Body of pancreas (tissue), 4 donors: ENCODE results near the gene UGT1A3. TPM values are rescaled to one million over a fixed set of nuclear protein-coding genes. Genes with fewer than 3 reads are reported as not detected.

Source experiments
- ATAC-seq: fragments of 150-250 bp; one replicate; pipeline ENCODE4 v1.9.1; 2016
- DNase-seq, 4 donors: peaks; one replicate each; pipeline ENCODE4 v3.0.0-alpha.2; 2019
- H3K27ac ChIP-seq, 4 donors: fragments of 200-600 bp; sonication (generic); 1 replicate in 3 of 4; 2 replicates in 1 of 4; pipeline versions ENCODE4 v1.5.1 to v1.6.1; 2016 to 2019; ENCODE audit warnings: mild to moderate bottlenecking in 1 of 4, mixed read lengths in 1 of 4, moderate library complexity in 1 of 4
- H3K27me3 ChIP-seq, 2 donors: fragments of 200-600 bp; sonication (generic); one replicate each; pipeline ENCODE4 v1.6.0; 2016; ENCODE audit warnings: mild to moderate bottlenecking in 1 of 2
- H3K36me3 ChIP-seq, 2 donors: fragments of 200-600 bp; sonication (generic); replicated peaks in 1 of 2; 2 replicates each; pipeline ENCODE4 v1.5.1; 2016; ENCODE audit warnings: low read depth in 2 of 2; ENCODE audit not compliant: insufficient read depth in 1 of 2
- H3K4me1 ChIP-seq: fragments of 200-600 bp; sonication (generic); one replicate; pipeline ENCODE4 v1.6.0; 2016
- H3K4me3 ChIP-seq, 2 donors: fragments of 200-600 bp; sonication (generic); 1 replicate in 1 of 2; 2 replicates in 1 of 2; pipeline ENCODE4 v1.5.1; 2016 to 2019
- H3K9me3 ChIP-seq, 3 donors: fragments of 200-600 bp; sonication (generic); 1 replicate in 2 of 3; 2 replicates in 1 of 3; pipeline ENCODE4 v1.5.1; 2016
- CTCF ChIP-seq, 7 experiments: fragments of 450-650 bp in 4 of 7; fragments of 200-600 bp in 3 of 7; sonication (generic) in 3 of 7; IDR thresholded peaks; one replicate each; pipeline ENCODE4 v1.5.1; 2016 to 2019; ENCODE audit warnings: antibody characterized with exemption in 7 of 7
- POLR2A ChIP-seq, 3 donors: fragments of 450-650 bp; IDR thresholded peaks; one replicate each; pipeline ENCODE4 v1.6.1; 2016; ENCODE audit warnings: antibody characterized with exemption in 3 of 3, mild to moderate bottlenecking in 2 of 3
- WGBS, 2 donors: methylation state at CpG; one replicate each; pipeline ENCODE4 v1.1.5; 2017; 5-methylcytosine and 5-hydroxymethylcytosine counted together
- intact Hi-C: fragments of 100-400 bp; cut with DNase I; formaldehyde crosslinking; loops from one replicate; pipeline ENCODE4 v1.15.1; 2023
- total RNA-seq, 2 donors: library from RNA; depleted of rRNA; stranded (reverse); fragments of >200 nt; gene quantifications; one replicate each; pipeline ENCODE4 v1.1.0, GENCODE V29; 2016

The UGT1A3 gene
- total RNA-seq, 2 donors from 2014 or later = not detected

- H3K9me3 ChIP-seq = no peaks in the 10 kb centered on the region
- no peak for TF ChIP-seq CTCF (IDR thresholded peaks at IDR 0.05)
- no peak for TF ChIP-seq POLR2A (IDR thresholded peaks at IDR 0.05)
- WGBS, 2 donors = 81 to 88% methylated on average over 6 to 9 of the region's 9 CpGs
- DNase-seq (no peak), ATAC-seq (no peak)
- no peaks in the 10 kb centered on the region for H3K4me1 ChIP-seq
- H3K36me3 ChIP-seq = no peaks in the 10 kb centered on the region
- no peaks in the 10 kb centered on the region for H3K27me3 ChIP-seq
- intact Hi-C loops = no loop called here
- no peak overlapping the region for H3K27ac ChIP-seq
- H3K4me3 ChIP-seq = no peak overlapping the region
Measured at GRCh38 chr2:233796254-233796653, 67.4 kb downstream of the UGT1A3 start.

GRCh38 chr2:233798335-233799086 lies 69.7 kb downstream of the UGT1A3 start:
- Histone ChIP-seq H3K27me3 (no peaks in the 10 kb centered on the region), H3K9me3 (no peaks in the 10 kb centered on the region), H3K27ac (no peak overlapping the region), H3K36me3 (no peaks in the 10 kb centered on the region), H3K4me1 (no peaks in the 10 kb centered on the region), H3K4me3 (no peak overlapping the region)
- ATAC-seq = no peak
- TF ChIP-seq CTCF (IDR thresholded peaks at IDR 0.05) = no peak
- no peak for TF ChIP-seq POLR2A (IDR thresholded peaks at IDR 0.05)
- intact Hi-C loops = no loop called here
- peak in 1 of 4 donors; percentile 3 for DNase-seq
- 59 to 72% methylated on average over 13 to 14 of the region's 14 CpGs for WGBS, 2 donors

- Histone ChIP-seq H3K27ac (no peak overlapping the region), H3K4me3 (no peak overlapping the region), H3K36me3 (no peaks in the 10 kb centered on the region), H3K4me1 (no peaks in the 10 kb centered on the region), H3K9me3 (no peaks in the 10 kb centered on the region), H3K27me3 (no peaks in the 10 kb centered on the region)
- TF ChIP-seq CTCF (IDR thresholded peaks at IDR 0.05) = no peak
- no peak for TF ChIP-seq POLR2A (IDR thresholded peaks at IDR 0.05)
- DNase-seq (no peak), ATAC-seq (no peak)
- intact Hi-C loops = no loop called here
- 46 to 51% methylated on average over 7 of the region's 7 CpGs for whole genome bisulfite sequencing, 2 donors
Measured at GRCh38 chr2:233799087-233799665, 70.3 kb downstream of the UGT1A3 start.

GRCh38 chr2:233799716-233800115 lies 70.9 kb downstream of the UGT1A3 start:
- Histone ChIP-seq H3K9me3 (no peaks in the 10 kb centered on the region), H3K4me3 (no peak overlapping the region), H3K27me3 (no peaks in the 10 kb centered on the region), H3K27ac (no peak overlapping the region), H3K36me3 (no peaks in the 10 kb centered on the region), H3K4me1 (no peaks in the 10 kb centered on the region)
- 46 to 65% methylated on average over 2 to 5 of the region's 5 CpGs for WGBS, 2 donors
- intact Hi-C loops = no loop called here
- no peak for ATAC-seq
- DNase-seq = peak in 1 of 4 donors; percentile 3
- no peak for TF ChIP-seq CTCF (IDR thresholded peaks at IDR 0.05)

- no peak for ATAC-seq
- DNase-seq = no peak
- H3K27me3 ChIP-seq = no peaks in the 10 kb centered on the region
- no peaks in the 10 kb centered on the region for H3K4me1 ChIP-seq
- WGBS, 2 donors = 64 to 70% methylated on average over 7 of the region's 7 CpGs
- no peaks in the 10 kb centered on the region for H3K36me3 ChIP-seq
- no peak overlapping the region for H3K27ac ChIP-seq
- H3K4me3 ChIP-seq = no peak overlapping the region
- no peaks in the 10 kb centered on the region for H3K9me3 ChIP-seq
- TF ChIP-seq POLR2A (IDR thresholded peaks at IDR 0.05) (no peak), CTCF (IDR thresholded peaks at IDR 0.05) (no peak)
- intact Hi-C loops = no loop called here
Measured at GRCh38 chr2:233800208-233800607, 71.4 kb downstream of the UGT1A3 start.
